Activated T-helper 17 cell treated with anti-CD3 and anti-CD28 coated beads, Interleukin-2, amount 50 U/mL, for 72 hours (primary cell): ENCODE results near the gene CLIC4. TPM values are rescaled to one million over a fixed set of nuclear protein-coding genes. Genes with fewer than 3 reads are reported as not detected.
"Not testable (repeated sequence)": the region's sequence is repeated elsewhere in the genome, so short reads cannot be mapped to it uniquely, and the experiment has no call there.

ENCODE experiments used
- ATAC-seq: fragments of 150-1000 bp; cut with Tn5 transposase; replicated peaks from 2 replicates; pipeline ENCODE4 v1.10.0; 2021; ENCODE audit warnings: mild to moderate bottlenecking, moderate library complexity
- H3K27ac Mint-ChIP-seq: one replicate; pipeline ENCODE4 v1.8.0; 2022; ENCODE audit warnings: mixed read lengths
- H3K27me3 Mint-ChIP-seq: one replicate; pipeline ENCODE4 v1.8.0; 2022; ENCODE audit warnings: mixed read lengths
- H3K36me3 Mint-ChIP-seq: one replicate; pipeline ENCODE4 v1.8.0; 2022; ENCODE audit warnings: low read depth, mild to moderate bottlenecking, mixed read lengths
- H3K4me1 Mint-ChIP-seq: one replicate; pipeline ENCODE4 v1.8.0; 2022; ENCODE audit warnings: mixed read lengths
- H3K4me3 Mint-ChIP-seq: one replicate; pipeline ENCODE4 v1.8.0; 2022; ENCODE audit warnings: mild to moderate bottlenecking, mixed read lengths
- H3K9me3 Mint-ChIP-seq: one replicate; pipeline ENCODE4 v1.8.0; 2022; ENCODE audit warnings: mixed read lengths
- total RNA-seq, 2 donors: library from RNA; stranded (reverse); gene quantifications; one replicate each; pipeline ENCODE4 v1.2.3, GENCODE V29; 2022

Gene CLIC4
- total RNA-seq, 2 donors from 2014 or later, result 8.9 to 13.8 TPM

GRCh38 chr1:24769656-24770651 lies 24.7 kb downstream of the CLIC4 start:
- Mint-ChIP-seq H3K4me3 (no peak overlapping the region), H3K9me3 (no peaks in the 10 kb centered on the region), H3K36me3 (no peaks in the 10 kb centered on the region), H3K4me1 (no peaks in the 10 kb centered on the region), H3K27ac (peak overlapping the region; percentile 7), H3K27me3 (no peaks in the 10 kb centered on the region)
- peak; percentile 58 for ATAC-seq

GRCh38 chr1:24770881-24771280 lies 25.6 kb downstream of the CLIC4 start:
- H3K4me3 Mint-ChIP-seq, result no peak overlapping the region
- no peaks in the 10 kb centered on the region for H3K4me1 Mint-ChIP-seq
- ATAC-seq, result no peak
- H3K27me3 Mint-ChIP-seq, result no peaks in the 10 kb centered on the region
- H3K9me3 Mint-ChIP-seq, result no peaks in the 10 kb centered on the region
- peak overlapping the region; percentile 7 for H3K27ac Mint-ChIP-seq
- H3K36me3 Mint-ChIP-seq, result no peaks in the 10 kb centered on the region

GRCh38 chr1:24771574-24771973 lies 26.3 kb downstream of the CLIC4 start:
- no peak overlapping the region for H3K4me3 Mint-ChIP-seq
- no peak for ATAC-seq
- no peaks in the 10 kb centered on the region for H3K27me3 Mint-ChIP-seq
- no peaks in the 10 kb centered on the region for H3K9me3 Mint-ChIP-seq
- no peaks in the 10 kb centered on the region for H3K36me3 Mint-ChIP-seq
- no peaks in the 10 kb centered on the region for H3K4me1 Mint-ChIP-seq
- H3K27ac Mint-ChIP-seq, result no peak overlapping the region

- ATAC-seq, result no peak
- no peaks in the 10 kb centered on the region for H3K9me3 Mint-ChIP-seq
- H3K27me3 Mint-ChIP-seq, result no peaks in the 10 kb centered on the region
- H3K36me3 Mint-ChIP-seq, result no peaks in the 10 kb centered on the region
- no peaks in the 10 kb centered on the region for H3K4me1 Mint-ChIP-seq
- no peak overlapping the region for H3K4me3 Mint-ChIP-seq
- no peak overlapping the region for H3K27ac Mint-ChIP-seq
Measured at GRCh38 chr1:24773618-24774017, 28.4 kb downstream of the CLIC4 start.

- Mint-ChIP-seq H3K4me1 (no peaks in the 10 kb centered on the region), H3K36me3 (no peaks in the 10 kb centered on the region), H3K27ac (no peak overlapping the region), H3K27me3 (peaks cover 4% of the 10 kb centered on the region), H3K9me3 (no peaks in the 10 kb centered on the region), H3K4me3 (no peak overlapping the region)
- ATAC-seq, result no peak
Measured at GRCh38 chr1:24775348-24775747, 30.1 kb downstream of the CLIC4 start.

GRCh38 chr1:24775916-24776315 lies 30.7 kb downstream of the CLIC4 start:
- H3K36me3 Mint-ChIP-seq, result no peaks in the 10 kb centered on the region
- no peak overlapping the region for H3K4me3 Mint-ChIP-seq
- H3K27me3 Mint-ChIP-seq, result peaks cover 4% of the 10 kb centered on the region
- H3K9me3 Mint-ChIP-seq, result no peaks in the 10 kb centered on the region
- ATAC-seq, result no peak
- H3K4me1 Mint-ChIP-seq, result no peaks in the 10 kb centered on the region
- no peak overlapping the region for H3K27ac Mint-ChIP-seq

GRCh38 chr1:24776821-24777220 lies 31.6 kb downstream of the CLIC4 start:
- H3K27ac Mint-ChIP-seq, result no peak overlapping the region
- no peak for ATAC-seq
- no peaks in the 10 kb centered on the region for H3K9me3 Mint-ChIP-seq
- no peaks in the 10 kb centered on the region for H3K36me3 Mint-ChIP-seq
- H3K4me1 Mint-ChIP-seq, result no peaks in the 10 kb centered on the region
- H3K4me3 Mint-ChIP-seq, result no peak overlapping the region
- peaks cover 4% of the 10 kb centered on the region for H3K27me3 Mint-ChIP-seq

- Mint-ChIP-seq H3K9me3 (no peaks in the 10 kb centered on the region), H3K4me1 (no peaks in the 10 kb centered on the region), H3K36me3 (no peaks in the 10 kb centered on the region), H3K27ac (no peak overlapping the region), H3K27me3 (peaks cover 4% of the 10 kb centered on the region), H3K4me3 (no peak overlapping the region)
- ATAC-seq, result no peak
Measured at GRCh38 chr1:24778141-24778540, 32.9 kb downstream of the CLIC4 start.

- ATAC-seq, H3K9me3 Mint-ChIP-seq, H3K27ac Mint-ChIP-seq, H3K4me3 Mint-ChIP-seq, H3K4me1 Mint-ChIP-seq, H3K27me3 Mint-ChIP-seq, H3K36me3 Mint-ChIP-seq: not testable (repeated sequence)
Measured at GRCh38 chr1:24779199-24779598, 34.0 kb downstream of the CLIC4 start.

- no peaks in the 10 kb centered on the region for H3K36me3 Mint-ChIP-seq
- H3K9me3 Mint-ChIP-seq, result no peaks in the 10 kb centered on the region
- H3K27me3 Mint-ChIP-seq, result peaks cover 4% of the 10 kb centered on the region
- no peak for ATAC-seq
- H3K4me3 Mint-ChIP-seq, result no peak overlapping the region
- H3K27ac Mint-ChIP-seq, result no peak overlapping the region
- no peaks in the 10 kb centered on the region for H3K4me1 Mint-ChIP-seq
Measured at GRCh38 chr1:24779689-24780464, 34.6 kb downstream of the CLIC4 start.

GRCh38 chr1:24780626-24781025 lies 35.4 kb downstream of the CLIC4 start:
- H3K9me3 Mint-ChIP-seq, H3K27me3 Mint-ChIP-seq, H3K4me1 Mint-ChIP-seq, H3K36me3 Mint-ChIP-seq, ATAC-seq, H3K4me3 Mint-ChIP-seq, H3K27ac Mint-ChIP-seq: not testable (repeated sequence)

GRCh38 chr1:24782689-24783088 lies 37.4 kb downstream of the CLIC4 start:
- H3K36me3 Mint-ChIP-seq, result no peaks in the 10 kb centered on the region
- H3K27ac Mint-ChIP-seq, result no peak overlapping the region
- no peaks in the 10 kb centered on the region for H3K9me3 Mint-ChIP-seq
- no peak for ATAC-seq
- peaks cover 4% of the 10 kb centered on the region for H3K27me3 Mint-ChIP-seq
- no peak overlapping the region for H3K4me3 Mint-ChIP-seq
- H3K4me1 Mint-ChIP-seq, result no peaks in the 10 kb centered on the region

GRCh38 chr1:24783713-24784112 lies 38.5 kb downstream of the CLIC4 start:
- Mint-ChIP-seq H3K27me3 (peaks cover 4% of the 10 kb centered on the region), H3K4me1 (no peaks in the 10 kb centered on the region), H3K9me3 (no peaks in the 10 kb centered on the region), H3K4me3 (no peak overlapping the region), H3K36me3 (no peaks in the 10 kb centered on the region), H3K27ac (no peak overlapping the region)
- no peak for ATAC-seq

GRCh38 chr1:24786191-24786590 lies 40.9 kb downstream of the CLIC4 start:
- ATAC-seq, result no peak
- Mint-ChIP-seq H3K36me3 (no peaks in the 10 kb centered on the region), H3K4me3 (no peak overlapping the region)

GRCh38 chr1:24790490-24790889 lies 45.2 kb downstream of the CLIC4 start:
- H3K4me1 Mint-ChIP-seq, result no peaks in the 10 kb centered on the region
- H3K9me3 Mint-ChIP-seq, result no peaks in the 10 kb centered on the region
- no peaks in the 10 kb centered on the region for H3K36me3 Mint-ChIP-seq
- H3K4me3 Mint-ChIP-seq, result no peak overlapping the region
- H3K27me3 Mint-ChIP-seq, result no peaks in the 10 kb centered on the region
- ATAC-seq, result no peak
- H3K27ac Mint-ChIP-seq, result no peak overlapping the region

More at GRCh38 chr1:24786191-24786590, 40.9 kb downstream of the CLIC4 start:
- Mint-ChIP-seq H3K27me3 (no peaks in the 10 kb centered on the region), H3K4me1 (no peaks in the 10 kb centered on the region), H3K27ac (no peak overlapping the region), H3K9me3 (no peaks in the 10 kb centered on the region)
